Heart right ventricle (tissue), 16 donors: ENCODE data around the gene PRKAG1. TPM values are rescaled to one million over a fixed set of nuclear protein-coding genes. Genes with fewer than 3 reads are reported as not detected.

Source experiments
- ATAC-seq, 8 donors: fragments of 200-7000 bp; cut with Tn5 transposase; one replicate each; pipeline ENCODE4 v1.9.1; 2020; ENCODE audit warnings: mild to moderate bottlenecking in 8 of 8, moderate library complexity in 8 of 8, moderate number of reproducible peaks in 1 of 8
- DNase-seq, 2 donors: peaks; one replicate each; pipeline ENCODE4 v3.0.0-alpha.2; 2020
- H3K27ac ChIP-seq, 10 donors: fragments of 200-600 bp; sonication (generic) in 2 of 10; one replicate each; pipeline versions ENCODE4 v1.5.0 to v1.8.0; 2020 to 2022; ENCODE audit warnings: mild to moderate bottlenecking in 3 of 10
- H3K27me3 ChIP-seq, 7 donors: fragments of 200-600 bp; one replicate each; pipeline ENCODE4 v1.8.0; 2021 to 2022; ENCODE audit warnings: mild to moderate bottlenecking in 2 of 7
- H3K36me3 ChIP-seq, 9 donors: fragments of 200-600 bp; sonication (generic) in 1 of 9; one replicate each; pipeline versions ENCODE4 v1.5.0 to v1.8.0; 2020 to 2022; ENCODE audit warnings: mild to moderate bottlenecking in 2 of 9
- H3K4me1 ChIP-seq, 9 donors: fragments of 200-600 bp; sonication (generic) in 1 of 9; one replicate each; pipeline versions ENCODE4 v1.5.0 to v1.8.0; 2020 to 2022; ENCODE audit warnings: mild to moderate bottlenecking in 4 of 9
- H3K4me3 ChIP-seq, 10 donors: fragments of 200-600 bp; sonication (generic) in 2 of 10; one replicate each; pipeline versions ENCODE4 v1.5.0 to v1.8.0; 2020 to 2022; ENCODE audit warnings: mild to moderate bottlenecking in 7 of 10, moderate library complexity in 2 of 10
- H3K9me3 ChIP-seq, 11 donors: fragments of 200-600 bp in 10 of 11; sonication (generic) in 2 of 11; one replicate each; pipeline versions ENCODE4 v1.5.0 to v1.8.0; 2013 to 2022; ENCODE audit warnings: mild to moderate bottlenecking in 2 of 11, control low read depth in 1 of 11, moderate library complexity in 1 of 11
- CTCF ChIP-seq, 9 donors: fragments of 200-600 bp; sonication (generic) in 2 of 9; IDR thresholded peaks; one replicate each; pipeline versions ENCODE4 v1.5.0 to v1.8.0; 2021 to 2022; ENCODE audit warnings: antibody characterized with exemption in 9 of 9, mild to moderate bottlenecking in 5 of 9, moderate library complexity in 1 of 9
- WGBS, 2 donors: extraction: QIAGEN DNeasy Blood & Tissue Kit; methylation state at CpG; one replicate each; pipeline ENCODE4 v1.1.7; 2013; ENCODE audit warnings: inconsistent platforms in 1 of 2; 5-methylcytosine and 5-hydroxymethylcytosine counted together
- intact Hi-C, 10 donors: fragments of 100-400 bp; cut with DNase I; formaldehyde crosslinking; loops; one replicate each; pipeline versions ENCODE4 v1.11.1 to v1.14.2; 2022
- polyA plus RNA-seq, 2 donors: library from polyadenylated mRNA; stranded (reverse); fragments of 200-250 nt; gene quantifications; one replicate each; pipeline ENCODE4 v1.2.3, GENCODE V29; 2013
- total RNA-seq, 10 donors: library from RNA; stranded (reverse); fragmentation: NEBNext Ultra II Directional in 3 of 10; extraction: Animal tissue kit (Norgen Biotek cat#: 25700) in 3 of 10; gene quantifications; one replicate each; pipeline versions ENCODE4 v1.2.1 to v1.2.4, GENCODE V29; 2021 to 2023
- donor health status: Arrhythmogenic right ventricular cardiomyopathy.
- donor health status: ischemic (EF 13 %, LVEDD 7.1; RV severe dilation, severe dysfunction).
- donor health status: healthy with polysubstance abuse.
- donor health status: DM: no; HTN: yes; CAD: no.
- donor health status: DM: no; HTN: no; CAD: no.
- donor health status: ischemic (EF 25% LVEDD 6.9; RV normal size, moderate dysfunction).
- donor health status: ischemic (EF 25% LVEDD 5.7; RV mildly dilated, moderate dysfunction).
- donor health status: healthy.
- donor health status: DM: yes; HTN: yes; CAD: no.
- donor health status: Ischemic cardiomyopathy.
- donor health status: ischemic (EF 35%, LVEDD 5.7; RV mildly dilated, moderate dysfunction).
- donor health status: nonischemic (EF 11% LVEDD 7.7; RV severe dilation, severe dysfunction).
- donor health status: DM: yes; HTN: yes; CAD: no.
- donor health status: PGD.
- donor health status: ischemic (EF 29% LVEDD 5.4; RV normal size, mild dysfunction).
- donor health status: nonischemic (EF 23%, LVEDD 6.1; RV moderate dilation, normal function).

PRKAG1 gene
- total and polyA plus RNA-seq, 12 donors, result 71.0 to 110 (median 95.6) TPM

GRCh38 chr12:48993787-48994186 is 24.8 kb downstream of the PRKAG1 start:
- Histone ChIP-seq H3K27ac (no peak overlapping the region), H3K27me3 (peaks cover 0 to 93% (median 62%) of the 10 kb centered on the region in 7 donors), H3K9me3 (no peaks in the 10 kb centered on the region), H3K36me3 (no peaks in the 10 kb centered on the region), H3K4me1 (peaks cover 4 to 39% (median 24%) of the 10 kb centered on the region in 9 donors), H3K4me3 (no peak overlapping the region)
- no peak for ATAC-seq
- TF ChIP-seq CTCF (IDR thresholded peaks at IDR 0.05), result no peak
- WGBS, 2 donors, result 73 to 78% methylated on average over 3 of the region's 3 CpGs
- intact Hi-C loops, result loop anchor here in 1 of 10 donors (10.0 kb wide), 1 partner anchor 139 kb away; the partner anchor contains the start of gene DDX23
- DNase-seq, result no peak

GRCh38 chr12:48991247-48992050 is 27.1 kb downstream of the PRKAG1 start:
- intact Hi-C loops, result loop anchor here in 1 of 10 donors (10.0 kb wide), 1 partner anchor 137 kb away; the partner anchor contains the start of gene DDX23
- 63 to 76% methylated on average over 8 of the region's 8 CpGs for WGBS, 2 donors
- Histone ChIP-seq H3K27me3 (peaks cover 0 to 93% (median 66%) of the 10 kb centered on the region in 7 donors), H3K9me3 (no peaks in the 10 kb centered on the region), H3K4me3 (no peak overlapping the region), H3K4me1 (peaks cover 0 to 16% (median 7%) of the 10 kb centered on the region in 9 donors), H3K36me3 (no peaks in the 10 kb centered on the region), H3K27ac (no peak overlapping the region)
- TF ChIP-seq CTCF (IDR thresholded peaks at IDR 0.05), result no peak
- DNase-seq (no peak), ATAC-seq (no peak)

- Histone ChIP-seq H3K4me1 (peaks cover 0 to 22% (median 12%) of the 10 kb centered on the region in 9 donors), H3K27me3 (peaks cover 0 to 93% (median 74%) of the 10 kb centered on the region in 7 donors), H3K27ac (no peak overlapping the region), H3K36me3 (no peaks in the 10 kb centered on the region), H3K9me3 (no peaks in the 10 kb centered on the region), H3K4me3 (no peak overlapping the region)
- intact Hi-C loops, result loop anchor here in 1 of 10 donors (10.0 kb wide), 1 partner anchor 136 kb away; the partner anchor contains the start of gene DDX23
- ATAC-seq (no peak), DNase-seq (no peak)
- TF ChIP-seq CTCF (IDR thresholded peaks at IDR 0.05), result no peak
These were observed 28.0 kb downstream of the PRKAG1 start for GRCh38 chr12:48990552-48990951.

GRCh38 chr12:48988030-48988649 is 30.4 kb downstream of the PRKAG1 start:
- intact Hi-C loops, result loop anchor here in 3 of 10 donors (5.0 to 10.0 kb wide), 4 partner anchors 53 to 133 kb away; partner anchors contain the start of genes DDX23 (in 1 of the 3) and FKBP11 (in 1 of the 3)
- Histone ChIP-seq H3K27me3 (peaks cover 0 to 93% (median 67%) of the 10 kb centered on the region in 7 donors), H3K27ac (no peak overlapping the region), H3K36me3 (no peaks in the 10 kb centered on the region), H3K9me3 (no peaks in the 10 kb centered on the region), H3K4me3 (no peak overlapping the region), H3K4me1 (peaks cover 0 to 20% (median 7%) of the 10 kb centered on the region in 9 donors)
- DNase-seq (peak in 1 of 2 donors; percentile 67), ATAC-seq (peak in 7 of 8 donors; percentile 34 to 62 (median 54))
- TF ChIP-seq CTCF (IDR thresholded peaks at IDR 0.05), result peak; percentile 71 to 95 (median 82)
- 26 to 29% methylated on average over 16 of the region's 16 CpGs for WGBS, 2 donors
